Vagina (tissue), 2 donors: ENCODE measurements around the gene TOMM5.

Source experiments
- CTCF ChIP-seq, 3 experiments: fragments of 450-650 bp in 2 of 3; fragments of 200-600 bp in 1 of 3; sonication (generic) in 1 of 3; IDR thresholded peaks; one replicate each; pipeline ENCODE4 v1.5.1; 2017 to 2019; ENCODE audit warnings: antibody characterized with exemption in 3 of 3, mild to moderate bottlenecking in 2 of 3, moderate library complexity in 2 of 3
- POLR2A ChIP-seq, 2 donors: fragments of 450-650 bp; IDR thresholded peaks; one replicate each; pipeline ENCODE4 v1.6.1; 2017; ENCODE audit warnings: antibody characterized with exemption in 2 of 2, mild to moderate bottlenecking in 2 of 2, moderate library complexity in 2 of 2
- POLR2AphosphoS5 ChIP-seq, 2 donors: sonication (generic); formaldehyde crosslinking; IDR thresholded peaks; one replicate each; pipeline ENCODE4 v1.9.0; 2017; ENCODE audit warnings: antibody characterized with exemption in 2 of 2, mild to moderate bottlenecking in 2 of 2, low read depth in 1 of 2; ENCODE audit not compliant: insufficient read depth in 1 of 2

DNA sequence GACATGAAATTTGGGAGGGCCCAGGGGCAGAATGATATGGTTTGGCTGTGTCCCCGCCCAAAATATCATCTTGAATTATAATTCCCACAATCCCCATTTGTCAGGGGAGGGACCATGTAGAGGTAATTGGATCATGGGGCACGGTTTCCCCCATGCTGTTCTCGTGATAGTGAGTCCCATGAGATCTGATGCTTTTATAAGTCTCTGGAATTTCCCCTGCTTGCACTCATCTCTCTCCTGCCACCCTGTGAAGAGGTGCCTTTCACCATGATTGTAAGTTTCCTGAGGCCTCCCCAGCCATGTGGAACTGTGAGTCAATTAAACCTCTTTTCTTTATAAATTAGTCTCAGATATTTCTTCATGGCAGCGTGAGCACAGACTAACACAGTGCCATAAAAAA, 27.5 kb downstream of the TOMM5 start:
- TF ChIP-seq POLR2A (IDR thresholded peaks at IDR 0.05) (no peak), CTCF (IDR thresholded peaks at IDR 0.05) (no peak), POLR2AphosphoS5 (IDR thresholded peaks at IDR 0.05; ENCODE audit: insufficient read depth in 1 of 2, low read depth in 1 of 2) (no peak)
